HPDE6-E6E7 (cell line): Measurements from ENCODE around the gene LYZL4.

Experiments
- DNase-seq: peaks from one replicate; pipeline ENCODE4 v3.0.0; 2011; ENCODE audit warnings: missing footprints; ENCODE audit errors: extremely low spot score

LYZL4 gene

GRCh38 chr3:42410370-42411131, at the start of gene LYZL4:
Gene LYZL4, minus strand, starts transcription at chr3:42410610. Its CDS starts 3,359 bp downstream, at chr3:42407251.
- no peak for DNase-seq

- DNase-seq = no peak
These were observed 48.7 kb upstream of the LYZL4 start for GRCh38 chr3:42459151-42459550.

- no peak for DNase-seq
These were observed 45.8 kb upstream of the LYZL4 start for GRCh38 chr3:42456211-42456610.

GRCh38 chr3:42451546-42452230, 41.3 kb upstream of the LYZL4 start:
- DNase-seq = no peak

- no peak for DNase-seq
These were observed 40.7 kb upstream of the LYZL4 start for GRCh38 chr3:42451116-42451515.

- DNase-seq = no peak
These were observed 40.2 kb upstream of the LYZL4 start for GRCh38 chr3:42450567-42450966.

- DNase-seq = no peak
These were observed 37.1 kb upstream of the LYZL4 start for GRCh38 chr3:42447481-42447880.

- DNase-seq = no peak
These were observed 36.0 kb upstream of the LYZL4 start for GRCh38 chr3:42446111-42447050.

GRCh38 chr3:42443819-42444436, 33.5 kb upstream of the LYZL4 start:
- DNase-seq = peak; percentile 64

GRCh38 chr3:42443292-42443691, 32.9 kb upstream of the LYZL4 start:
- no peak for DNase-seq

GRCh38 chr3:42442640-42443039, 32.2 kb upstream of the LYZL4 start:
- no peak for DNase-seq

GRCh38 chr3:42441791-42442190, 31.4 kb upstream of the LYZL4 start:
- DNase-seq = no peak

GRCh38 chr3:42440924-42441323, 30.5 kb upstream of the LYZL4 start:
- DNase-seq = no peak

GRCh38 chr3:42439261-42440115, 29.1 kb upstream of the LYZL4 start:
- no peak for DNase-seq

- DNase-seq = no peak
These were observed 28.3 kb upstream of the LYZL4 start for GRCh38 chr3:42438758-42439157.

- no peak for DNase-seq
These were observed 27.8 kb upstream of the LYZL4 start for GRCh38 chr3:42438193-42438592.

GRCh38 chr3:42434777-42435380, 24.5 kb upstream of the LYZL4 start:
- DNase-seq = no peak

GRCh38 chr3:42432485-42432884, 22.1 kb upstream of the LYZL4 start:
- DNase-seq = no peak

GRCh38 chr3:42430781-42431532, 20.5 kb upstream of the LYZL4 start:
- DNase-seq = no peak

- DNase-seq = no peak
These were observed 18.4 kb upstream of the LYZL4 start for GRCh38 chr3:42428830-42429229.
